OCI-LY7 (cell line): ENCODE measurements around the gene PKNOX1. TPM values are rescaled to one million over a fixed set of nuclear protein-coding genes. Genes with fewer than 3 reads are reported as not detected.
"Not testable (repeated sequence)": the region's sequence is repeated elsewhere in the genome, so short reads cannot be mapped to it uniquely, and the experiment has no call there.

Experiments used
- BruUV-seq: library from RNA; stranded (reverse); fragments of 400-500 nt; replicated peaks from 2 replicates; lab custom pipeline; 2021; lab: Mats Ljungman, UMichigan
- CTCF ChIA-PET: fragments of 300-600 bp; sonication (Branson Sonifier 250); formaldehyde crosslinking; loops from one replicate; lab custom pipeline; 2022; ENCODE audit warnings: antibody characterized with exemption; ENCODE audit not compliant: unreplicated experiment; lab: Charles Lee
- POLR2A ChIA-PET: fragments of 300-600 bp; sonication (Branson Sonifier 250); formaldehyde crosslinking; loops from one replicate; lab custom pipeline; 2022; ENCODE audit warnings: antibody characterized with exemption; lab: Charles Lee
- DNase-seq: peaks from one replicate; pipeline ENCODE4 v3.0.0-alpha.2; 2015; ENCODE audit warnings: low spot score
- H2AFZ ChIP-seq: fragments of 200-600 bp; sonication (generic), shearing (Covaris generic); 2 replicates; pipeline ENCODE4 v1.6.1; 2014; ENCODE audit warnings: mild to moderate bottlenecking, antibody characterized with exemption, low read length, moderate library complexity
- H3K27ac ChIP-seq: fragments of 200-600 bp; sonication (generic); 2 replicates; pipeline ENCODE4 v1.5.1; 2014; ENCODE audit warnings: mixed run types, low read depth, mild to moderate bottlenecking, moderate library complexity, low read length, inconsistent platforms; ENCODE audit not compliant: poor library complexity, severe bottlenecking
- H3K36me3 ChIP-seq: fragments of 200-600 bp; sonication (generic); 2 replicates; pipeline ENCODE4 v1.6.1; 2014; ENCODE audit warnings: mild to moderate bottlenecking, antibody characterized with exemption, low read length, moderate library complexity, mixed read lengths; ENCODE audit not compliant: insufficient read depth
- H3K4me1 ChIP-seq: fragments of 200-600 bp; sonication (generic); 2 replicates; pipeline ENCODE4 v1.5.1; 2014; ENCODE audit warnings: mild to moderate bottlenecking, low read length; ENCODE audit not compliant: insufficient read depth, poor library complexity, severe bottlenecking
- H3K4me2 ChIP-seq: fragments of 200-600 bp; sonication (generic); 2 replicates; pipeline ENCODE4 v1.6.1; 2014; ENCODE audit warnings: mild to moderate bottlenecking, low read length
- H3K4me3 ChIP-seq: fragments of 200-600 bp; sonication (generic); 2 replicates; pipeline ENCODE4 v1.5.1; 2014; ENCODE audit warnings: mild to moderate bottlenecking, low read depth, low read length; ENCODE audit not compliant: poor library complexity, severe bottlenecking
- H3K79me2 ChIP-seq: fragments of 200-600 bp; sonication (generic); 2 replicates; pipeline ENCODE4 v1.6.1; 2016; ENCODE audit warnings: low read depth, mild to moderate bottlenecking, low read length, moderate library complexity, mixed read lengths; ENCODE audit not compliant: insufficient read depth
- H3K9me2 ChIP-seq: fragments of 200-600 bp; sonication (generic); 2 replicates; pipeline ENCODE4 v1.6.1; 2016; ENCODE audit warnings: mild to moderate bottlenecking, low read length, mixed read lengths; ENCODE audit not compliant: insufficient read depth
- H3K9me3 ChIP-seq: fragments of 200-600 bp; sonication (generic); 2 replicates; pipeline ENCODE4 v1.6.1; 2014; ENCODE audit warnings: mild to moderate bottlenecking, mixed run types, low read length, mixed read lengths
- H4K20me1 ChIP-seq: fragments of 200-600 bp; sonication (generic); 2 replicates; pipeline ENCODE4 v1.6.1; 2014; ENCODE audit warnings: mild to moderate bottlenecking, antibody characterized with exemption, low read length, moderate library complexity, mixed read lengths; ENCODE audit not compliant: insufficient read depth
- intact Hi-C: fragments of 100-400 bp; cut with micrococcal nuclease; formaldehyde crosslinking; loops from one replicate; pipeline ENCODE4 v1.10.0; 2022; ENCODE audit not compliant: unreplicated experiment
- total RNA-seq, 2 experiments: library from RNA; depleted of rRNA in 1 of 2; stranded (reverse); fragments of >200 nt in 1 of 2; shearing (Covaris generic) in 1 of 2; gene quantifications; 2 replicates each; pipeline ENCODE4 v1.2.3, GENCODE V29; 2014 to 2022

PKNOX1 gene
- total RNA-seq, 2 experiments from 2014 or later: 23.7 to 32.9 TPM

DNA sequence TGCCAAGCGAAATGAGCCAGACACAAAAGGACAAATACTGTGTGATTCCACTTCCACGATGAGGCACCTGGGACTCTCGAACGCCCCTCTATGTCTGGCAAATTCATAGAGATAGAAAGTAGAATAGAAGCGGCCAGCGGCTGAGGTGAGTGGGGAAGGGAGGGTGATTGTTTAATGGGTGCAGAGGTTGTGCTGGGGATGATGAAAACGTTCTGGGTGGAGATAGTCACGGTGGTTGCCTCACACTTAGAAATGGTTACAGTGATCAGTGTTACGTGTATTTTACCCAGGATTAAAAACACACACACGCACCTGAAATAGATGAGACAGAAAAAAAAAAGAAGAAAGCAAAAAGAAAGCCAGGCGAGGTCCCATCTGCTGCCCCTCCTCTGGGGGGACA lies 98.4 kb downstream of the PKNOX1 start:
- H3K4me2 ChIP-seq, H4K20me1 ChIP-seq, H3K4me1 ChIP-seq, DNase-seq, H2AFZ ChIP-seq, CTCF ChIA-PET, H3K79me2 ChIP-seq, H3K27ac ChIP-seq, H3K9me3 ChIP-seq, H3K36me3 ChIP-seq, H3K4me3 ChIP-seq, intact Hi-C loops, H3K9me2 ChIP-seq, POLR2A ChIA-PET: not testable (repeated sequence)
- TSS peak; percentile 48 for BruUV-seq

GRCh38 chr21:43074401-43075169 lies 100.2 kb downstream of the PKNOX1 start:
- BruUV-seq, intact Hi-C loops: not testable (repeated sequence)

DNA sequence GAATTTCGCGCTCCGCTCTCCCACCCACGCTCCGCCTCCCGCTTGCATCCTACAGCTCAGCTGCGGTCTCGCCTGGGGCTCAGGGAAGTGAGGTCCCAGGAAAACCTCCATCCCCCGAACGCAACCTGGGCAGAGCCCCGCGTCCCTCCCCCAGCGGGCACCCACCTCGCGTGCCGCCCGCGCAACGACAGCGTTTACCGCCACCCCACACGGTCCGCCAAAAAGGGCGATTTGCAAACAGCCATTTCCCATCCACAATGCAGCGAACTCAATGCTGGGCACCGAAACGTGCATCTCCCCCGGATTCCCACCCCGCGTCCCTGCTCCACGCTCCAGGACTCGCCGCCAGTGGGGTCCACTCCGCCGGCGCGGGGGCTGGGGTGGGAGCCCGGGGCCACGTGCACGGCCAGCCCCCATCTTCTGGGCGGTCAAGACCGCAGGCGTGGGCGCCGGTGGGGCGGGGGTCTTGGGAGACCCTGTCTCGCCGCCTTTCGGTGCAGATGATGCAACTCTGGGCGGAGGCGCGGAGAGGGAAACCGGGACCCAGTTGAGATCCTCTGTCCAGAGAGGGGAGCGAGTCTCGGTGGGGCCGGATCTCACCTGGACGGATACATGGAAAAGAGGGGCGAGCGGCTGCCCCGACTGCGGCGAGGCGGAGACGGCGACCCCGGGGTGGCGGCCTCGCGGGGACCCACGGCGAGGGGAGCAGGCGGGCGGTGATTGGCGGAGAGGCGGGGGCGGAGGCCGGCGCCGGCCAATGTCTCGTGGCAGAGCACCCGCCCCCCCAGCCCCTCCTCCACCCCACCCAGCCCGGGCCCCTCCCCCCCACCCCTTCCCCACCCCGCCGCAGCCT lies 101.0 kb downstream of the PKNOX1 start, which contains the start of gene CBS:
Gene CBS, minus strand, starts transcription at position 666 of the 853 bp plus-strand sequence. CDS start 3,642 bp downstream, outside the sequence.
- H3K79me2 ChIP-seq, H4K20me1 ChIP-seq, H2AFZ ChIP-seq, POLR2A ChIA-PET, H3K9me2 ChIP-seq, CTCF ChIA-PET, intact Hi-C loops, H3K27ac ChIP-seq, H3K4me1 ChIP-seq, H3K9me3 ChIP-seq, H3K4me2 ChIP-seq, DNase-seq, H3K4me3 ChIP-seq, BruUV-seq, H3K36me3 ChIP-seq: not testable (repeated sequence)

More at GRCh38 chr21:43074401-43075169, 100.2 kb downstream of the PKNOX1 start:
- DNase-seq, H3K36me3 ChIP-seq, H2AFZ ChIP-seq, H3K79me2 ChIP-seq, H3K9me2 ChIP-seq, H3K4me1 ChIP-seq, H3K4me3 ChIP-seq, H3K9me3 ChIP-seq, H3K27ac ChIP-seq, POLR2A ChIA-PET, CTCF ChIA-PET, H3K4me2 ChIP-seq, H4K20me1 ChIP-seq: not testable (repeated sequence)

GRCh38 chr21:43076023-43076637 lies 101.8 kb downstream of the PKNOX1 start:
- not testable (repeated sequence) for BruUV-seq, H3K9me2 ChIP-seq

DNA sequence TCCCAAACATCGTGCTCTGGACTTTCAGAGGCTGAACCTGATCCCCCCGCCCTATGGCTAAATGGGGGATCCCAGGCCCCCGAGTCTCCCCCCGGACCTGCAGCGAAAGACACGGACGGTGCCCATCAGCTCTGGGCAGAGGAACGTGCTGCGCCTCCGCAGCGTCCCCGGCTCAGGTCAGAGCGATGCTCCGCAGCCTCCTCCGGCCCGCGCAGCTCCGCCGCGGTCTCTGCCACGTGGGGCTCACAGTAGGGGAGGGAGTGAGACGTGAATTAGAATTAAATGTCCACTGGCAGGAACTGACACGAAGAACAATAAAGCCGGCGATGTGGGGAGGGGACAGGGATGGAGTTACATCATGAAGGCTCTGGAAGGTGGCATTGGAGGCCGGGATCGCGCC lies 102.3 kb downstream of the PKNOX1 start:
- H3K4me1 ChIP-seq, H2AFZ ChIP-seq, POLR2A ChIA-PET, BruUV-seq, H3K9me3 ChIP-seq, H3K79me2 ChIP-seq, H4K20me1 ChIP-seq, DNase-seq, H3K27ac ChIP-seq, H3K4me3 ChIP-seq, intact Hi-C loops, CTCF ChIA-PET, H3K9me2 ChIP-seq, H3K36me3 ChIP-seq, H3K4me2 ChIP-seq: not testable (repeated sequence)

More at GRCh38 chr21:43076023-43076637, 101.8 kb downstream of the PKNOX1 start:
- H3K27ac ChIP-seq, DNase-seq, H3K4me1 ChIP-seq, H3K9me3 ChIP-seq, H2AFZ ChIP-seq, CTCF ChIA-PET, H3K4me2 ChIP-seq, H4K20me1 ChIP-seq, intact Hi-C loops, H3K36me3 ChIP-seq, H3K4me3 ChIP-seq, H3K79me2 ChIP-seq, POLR2A ChIA-PET: not testable (repeated sequence)
